IPS-18a (cell line): ENCODE measurements around the gene BUD31.

ENCODE experiments used
- H3K27ac ChIP-seq: one replicate; pipeline ENCODE4 v1.5.1; 2013; ENCODE audit warnings: low read length
- H3K27me3 ChIP-seq: one replicate; pipeline ENCODE4 v1.6.1; 2013; ENCODE audit warnings: mild to moderate bottlenecking, low read length; ENCODE audit not compliant: control insufficient read depth, insufficient read depth
- H3K36me3 ChIP-seq: one replicate; pipeline ENCODE4 v1.6.1; 2013; ENCODE audit warnings: low read depth, low read length; ENCODE audit not compliant: control insufficient read depth
- H3K4me1 ChIP-seq: one replicate; pipeline ENCODE4 v1.6.1; 2013; ENCODE audit warnings: low read depth, low read length; ENCODE audit not compliant: control insufficient read depth
- H3K4me3 ChIP-seq: one replicate; pipeline ENCODE4 v1.5.1; 2013; ENCODE audit warnings: low read length
- H3K9ac ChIP-seq: one replicate; pipeline ENCODE4 v1.6.1; 2013; ENCODE audit warnings: mild to moderate bottlenecking, low read length, moderate library complexity
- H3K9me3 ChIP-seq: one replicate; pipeline ENCODE4 v1.6.1; 2013; ENCODE audit warnings: low read depth, low read length; ENCODE audit not compliant: control insufficient read depth

BUD31 gene

GRCh38 chr7:99448855-99449254 lies 40.1 kb downstream of the BUD31 start:
- H3K27ac ChIP-seq, result no peak overlapping the region
- no peaks in the 10 kb centered on the region for H3K4me1 ChIP-seq
- peaks cover 78% of the 10 kb centered on the region for H3K36me3 ChIP-seq
- H3K9me3 ChIP-seq, result no peaks in the 10 kb centered on the region
- no peak overlapping the region for H3K4me3 ChIP-seq
- no peaks in the 10 kb centered on the region for H3K27me3 ChIP-seq
- H3K9ac ChIP-seq, result no peak overlapping the region

- Histone ChIP-seq H3K4me3 (no peak overlapping the region), H3K27ac (no peak overlapping the region), H3K27me3 (no peaks in the 10 kb centered on the region), H3K9me3 (no peaks in the 10 kb centered on the region), H3K4me1 (no peaks in the 10 kb centered on the region), H3K9ac (no peak overlapping the region), H3K36me3 (peaks cover 82% of the 10 kb centered on the region)
Measured at GRCh38 chr7:99449326-99449725, 40.6 kb downstream of the BUD31 start.

- H3K4me3 ChIP-seq, result no peak overlapping the region
- H3K9ac ChIP-seq, result no peak overlapping the region
- H3K36me3 ChIP-seq, result peaks cover 79% of the 10 kb centered on the region
- no peak overlapping the region for H3K27ac ChIP-seq
- H3K4me1 ChIP-seq, result no peaks in the 10 kb centered on the region
- no peaks in the 10 kb centered on the region for H3K27me3 ChIP-seq
- H3K9me3 ChIP-seq, result no peaks in the 10 kb centered on the region
Measured at GRCh38 chr7:99451936-99452335, 43.2 kb downstream of the BUD31 start.

GRCh38 chr7:99452541-99452940 lies 43.8 kb downstream of the BUD31 start:
- Histone ChIP-seq H3K36me3 (peaks cover 79% of the 10 kb centered on the region), H3K9me3 (no peaks in the 10 kb centered on the region), H3K27me3 (no peaks in the 10 kb centered on the region), H3K4me3 (no peak overlapping the region), H3K4me1 (no peaks in the 10 kb centered on the region), H3K27ac (no peak overlapping the region), H3K9ac (no peak overlapping the region)

GRCh38 chr7:99453105-99453504 lies 44.3 kb downstream of the BUD31 start:
- no peaks in the 10 kb centered on the region for H3K9me3 ChIP-seq
- no peaks in the 10 kb centered on the region for H3K4me1 ChIP-seq
- no peaks in the 10 kb centered on the region for H3K27me3 ChIP-seq
- H3K27ac ChIP-seq, result no peak overlapping the region
- H3K9ac ChIP-seq, result no peak overlapping the region
- H3K4me3 ChIP-seq, result no peak overlapping the region
- peaks cover 80% of the 10 kb centered on the region for H3K36me3 ChIP-seq

- Histone ChIP-seq H3K4me3 (no peak overlapping the region), H3K4me1 (no peaks in the 10 kb centered on the region), H3K9ac (no peak overlapping the region), H3K9me3 (no peaks in the 10 kb centered on the region), H3K27ac (no peak overlapping the region), H3K36me3 (peaks cover 68% of the 10 kb centered on the region), H3K27me3 (no peaks in the 10 kb centered on the region)
Measured at GRCh38 chr7:99455874-99456273, 47.1 kb downstream of the BUD31 start.

GRCh38 chr7:99456288-99456687 lies 47.5 kb downstream of the BUD31 start:
- Histone ChIP-seq H3K27me3 (no peaks in the 10 kb centered on the region), H3K4me3 (no peak overlapping the region), H3K9ac (no peak overlapping the region), H3K36me3 (peaks cover 66% of the 10 kb centered on the region), H3K4me1 (no peaks in the 10 kb centered on the region), H3K27ac (no peak overlapping the region), H3K9me3 (no peaks in the 10 kb centered on the region)

GRCh38 chr7:99457050-99457649 lies 48.4 kb downstream of the BUD31 start:
- Histone ChIP-seq H3K4me1 (no peaks in the 10 kb centered on the region), H3K27ac (no peak overlapping the region), H3K9ac (no peak overlapping the region), H3K4me3 (no peak overlapping the region), H3K9me3 (no peaks in the 10 kb centered on the region), H3K36me3 (peaks cover 60% of the 10 kb centered on the region), H3K27me3 (no peaks in the 10 kb centered on the region)

- H3K27me3 ChIP-seq, result no peaks in the 10 kb centered on the region
- H3K4me1 ChIP-seq, result no peaks in the 10 kb centered on the region
- H3K4me3 ChIP-seq, result no peak overlapping the region
- H3K36me3 ChIP-seq, result peaks cover 57% of the 10 kb centered on the region
- no peak overlapping the region for H3K27ac ChIP-seq
- no peak overlapping the region for H3K9ac ChIP-seq
- H3K9me3 ChIP-seq, result no peaks in the 10 kb centered on the region
Measured at GRCh38 chr7:99457650-99458493, 49.1 kb downstream of the BUD31 start.

- Histone ChIP-seq H3K9ac (no peak overlapping the region), H3K4me3 (no peak overlapping the region), H3K9me3 (no peaks in the 10 kb centered on the region), H3K27ac (no peak overlapping the region), H3K36me3 (peaks cover 52% of the 10 kb centered on the region), H3K4me1 (no peaks in the 10 kb centered on the region), H3K27me3 (no peaks in the 10 kb centered on the region)
Measured at GRCh38 chr7:99459087-99459486, 50.3 kb downstream of the BUD31 start.

GRCh38 chr7:99460651-99461050 lies 51.9 kb downstream of the BUD31 start:
- Histone ChIP-seq H3K27me3 (no peaks in the 10 kb centered on the region), H3K27ac (no peak overlapping the region), H3K4me3 (no peak overlapping the region), H3K4me1 (no peaks in the 10 kb centered on the region), H3K9me3 (no peaks in the 10 kb centered on the region), H3K9ac (no peak overlapping the region), H3K36me3 (peaks cover 41% of the 10 kb centered on the region)

- no peak overlapping the region for H3K27ac ChIP-seq
- no peaks in the 10 kb centered on the region for H3K27me3 ChIP-seq
- no peaks in the 10 kb centered on the region for H3K4me1 ChIP-seq
- H3K9me3 ChIP-seq, result no peaks in the 10 kb centered on the region
- H3K36me3 ChIP-seq, result peaks cover 38% of the 10 kb centered on the region
- no peak overlapping the region for H3K4me3 ChIP-seq
- no peak overlapping the region for H3K9ac ChIP-seq
Measured at GRCh38 chr7:99461221-99461620, 52.5 kb downstream of the BUD31 start.
